ENCODE results near the gene FADS2.

FADS2 gene

DNA sequence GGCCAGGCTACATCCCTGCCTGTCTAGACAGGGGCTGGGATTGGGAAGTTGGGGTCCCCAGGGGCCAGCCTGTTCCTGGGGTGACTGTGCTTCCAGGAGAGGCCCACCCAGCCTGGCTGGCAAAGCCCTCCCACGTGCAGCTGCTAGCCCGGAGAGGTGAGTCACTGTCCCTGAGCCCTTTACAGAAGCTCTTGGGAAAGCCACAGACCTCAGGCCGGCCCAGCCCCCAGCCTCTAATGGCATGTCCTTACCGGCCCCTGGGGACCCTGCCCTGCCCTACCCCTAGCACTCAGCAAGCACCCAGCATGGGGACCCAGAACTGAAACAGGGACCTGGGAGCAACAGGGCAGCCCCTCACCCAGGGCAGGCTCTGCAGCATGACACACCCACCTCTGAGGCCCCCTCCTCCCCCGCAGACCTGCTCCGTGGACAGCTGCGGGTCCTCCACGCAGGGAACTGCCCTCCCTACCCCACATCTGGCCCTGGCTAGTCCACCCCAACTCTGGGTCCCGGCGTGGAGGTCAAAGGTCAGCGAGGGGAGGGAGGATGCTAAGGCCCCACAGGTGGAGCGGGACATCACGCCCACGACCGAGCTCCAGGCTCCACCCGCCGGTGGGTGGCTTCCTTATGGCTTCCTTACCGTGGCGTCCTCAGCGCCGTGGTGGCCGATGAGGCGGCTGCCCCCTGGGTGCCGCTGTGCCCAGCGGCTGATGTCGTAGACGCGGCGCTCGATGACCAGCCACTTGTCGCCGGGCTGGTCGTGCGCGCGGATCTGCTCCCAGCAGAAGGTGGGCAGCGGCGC lies 62.6 kb downstream of the FADS2 start:
- WGBS (ENCODE audit: insufficient coverage): 1% methylated on average over 31 of the region's 38 CpGs
- Histone ChIP-seq H3K9me3 (ENCODE audit: control extremely low read depth in 1 of 5, control insufficient read depth in 4 of 5, insufficient read depth in 2 of 5, low read depth in 1 of 5, low read length in 4 of 5) (peaks cover 0 to 2% (median 0%) of the 10 kb centered on the region in 5 experiments), H3K36me3 (ENCODE audit: control insufficient read depth in 4 of 4, insufficient read depth in 4 of 4, low read length in 3 of 4) (no peaks in the 10 kb centered on the region), H3K27ac (ENCODE audit: insufficient read depth in 1 of 2, low read depth in 1 of 2, low read length in 2 of 2, poor library complexity in 1 of 2, severe bottlenecking in 2 of 2) (peak overlapping the region in 1 of 2 experiments; percentile 49), H3K4me3 (ENCODE audit: control insufficient read depth in 1 of 7, extremely low read depth in 1 of 7, insufficient read depth in 4 of 7, low read depth in 2 of 7, low read length in 6 of 7) (peak overlapping the region; percentile 10 to 86 (median 73)), H3K27me3 (replicated peaks in 2 of 5; ENCODE audit: control insufficient read depth in 4 of 5, insufficient read depth in 5 of 5, low read length in 4 of 5) (peaks cover 0 to 2% (median 0%) of the 10 kb centered on the region in 5 experiments), H3K4me1 (ENCODE audit: control extremely low read depth in 1 of 4, control insufficient read depth in 4 of 4, insufficient read depth in 4 of 4, low read length in 3 of 4) (peaks cover 0 to 24% (median 19%) of the 10 kb centered on the region in 4 experiments)
- POLR2A ChIA-PET: interaction anchor here (1.1 to 1.9 kb wide), 2 partner anchors 73 to 77 kb away, joined by 4 to 5 read pairs; partner anchors contain the start of gene FTH1
- DNase-seq: peak; percentile 40 to 81 (median 74)
- CTCF ChIA-PET: interaction anchor here (1.0 to 28.6 kb wide), 3 partner anchors 15 to 95 kb away, joined by 3 to 344 read pairs (median 3); no protein-coding TSS in a partner anchor

- H3K27me3 ChIP-seq (replicated peaks in 2 of 5; ENCODE audit: control insufficient read depth in 4 of 5, insufficient read depth in 5 of 5, low read length in 4 of 5): peaks cover 0 to 2% (median 0%) of the 10 kb centered on the region in 5 experiments
- DNase-seq: peak; percentile 74 to 90 (median 86)
- H3K27ac ChIP-seq (ENCODE audit: insufficient read depth in 1 of 2, low read depth in 1 of 2, low read length in 2 of 2, poor library complexity in 1 of 2, severe bottlenecking in 2 of 2): peak within 1 kb of the TSS in 1 of 2 experiments; percentile 49
- peaks cover 0 to 24% (median 19%) of the 10 kb centered on the region in 4 experiments for H3K4me1 ChIP-seq (ENCODE audit: control extremely low read depth in 1 of 4, control insufficient read depth in 4 of 4, insufficient read depth in 4 of 4, low read length in 3 of 4)
- ChIA-PET POLR2A (interaction anchor here (1.1 to 1.9 kb wide), 2 partner anchors 72 to 76 kb away, joined by 4 to 5 read pairs; partner anchors contain the start of gene FTH1), CTCF (interaction anchor here (1.0 to 28.6 kb wide), 3 partner anchors 16 to 96 kb away, joined by 3 to 344 read pairs (median 4); no protein-coding TSS in a partner anchor)
- WGBS (ENCODE audit: insufficient coverage): under 1% methylated on average over 47 of the region's 96 CpGs
- no peaks in the 10 kb centered on the region for H3K36me3 ChIP-seq (ENCODE audit: control insufficient read depth in 4 of 4, insufficient read depth in 4 of 4, low read length in 3 of 4)
- H3K4me3 ChIP-seq (ENCODE audit: control insufficient read depth in 1 of 7, extremely low read depth in 1 of 7, insufficient read depth in 4 of 7, low read depth in 2 of 7, low read length in 6 of 7): peak within 1 kb of the TSS; percentile 10 to 86 (median 73)
- peaks cover 0 to 2% (median 0%) of the 10 kb centered on the region in 5 experiments for H3K9me3 ChIP-seq (ENCODE audit: control extremely low read depth in 1 of 5, control insufficient read depth in 4 of 5, insufficient read depth in 2 of 5, low read depth in 1 of 5, low read length in 4 of 5)
Measured at GRCh38 chr11:61891331-61892084, 63.4 kb downstream of the FADS2 start, which contains the start of gene FADS3. FADS3 (minus strand) TSS chr11:61891545; CDS start chr11:61891381, 164 bp downstream.

DNA sequence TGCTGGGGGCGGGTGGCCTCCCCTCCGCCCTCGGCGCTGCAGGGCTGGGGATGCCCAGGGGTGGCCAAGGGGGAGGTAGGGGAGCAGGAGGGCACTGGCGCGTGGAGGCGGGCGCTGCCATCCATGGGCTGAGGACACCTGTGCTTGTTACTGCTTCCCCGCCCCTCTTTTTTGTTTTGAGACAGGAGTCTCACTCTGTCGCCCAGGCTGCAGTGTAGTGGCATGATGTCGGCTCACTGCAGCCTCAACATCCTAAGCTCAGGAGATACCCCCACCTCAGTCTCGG lies 63.9 kb downstream of the FADS2 start:
- H3K36me3 ChIP-seq (ENCODE audit: control insufficient read depth in 4 of 4, insufficient read depth in 4 of 4, low read length in 3 of 4): no peaks in the 10 kb centered on the region
- 25% methylated on average over 8 of the region's 12 CpGs for WGBS (ENCODE audit: insufficient coverage)
- peaks cover 0 to 2% (median 0%) of the 10 kb centered on the region in 5 experiments for H3K27me3 ChIP-seq (replicated peaks in 2 of 5; ENCODE audit: control insufficient read depth in 4 of 5, insufficient read depth in 5 of 5, low read length in 4 of 5)
- no peaks in the 10 kb centered on the region for H3K9me3 ChIP-seq (ENCODE audit: control extremely low read depth in 1 of 5, control insufficient read depth in 4 of 5, insufficient read depth in 2 of 5, low read depth in 1 of 5, low read length in 4 of 5)
- DNase-seq: no peak
- peak overlapping the region; percentile 10 to 86 (median 69) for H3K4me3 ChIP-seq (ENCODE audit: control insufficient read depth in 1 of 7, extremely low read depth in 1 of 7, insufficient read depth in 4 of 7, low read depth in 2 of 7, low read length in 6 of 7)
- CTCF ChIA-PET: interaction anchor here (1.0 to 28.6 kb wide), 4 partner anchors 16 to 216 kb away, joined by 4 to 344 read pairs (median 7); no protein-coding TSS in a partner anchor
- POLR2A ChIA-PET: interaction anchor here (1.9 kb wide), 1 partner anchor 76 kb away, joined by 5 read pairs; the partner anchor contains the start of gene FTH1
- H3K4me1 ChIP-seq (ENCODE audit: control extremely low read depth in 1 of 4, control insufficient read depth in 4 of 4, insufficient read depth in 4 of 4, low read length in 3 of 4): peaks cover 0 to 24% (median 19%) of the 10 kb centered on the region in 4 experiments
- no peak overlapping the region for H3K27ac ChIP-seq (ENCODE audit: insufficient read depth in 1 of 2, low read depth in 1 of 2, low read length in 2 of 2, poor library complexity in 1 of 2, severe bottlenecking in 2 of 2)

DNA sequence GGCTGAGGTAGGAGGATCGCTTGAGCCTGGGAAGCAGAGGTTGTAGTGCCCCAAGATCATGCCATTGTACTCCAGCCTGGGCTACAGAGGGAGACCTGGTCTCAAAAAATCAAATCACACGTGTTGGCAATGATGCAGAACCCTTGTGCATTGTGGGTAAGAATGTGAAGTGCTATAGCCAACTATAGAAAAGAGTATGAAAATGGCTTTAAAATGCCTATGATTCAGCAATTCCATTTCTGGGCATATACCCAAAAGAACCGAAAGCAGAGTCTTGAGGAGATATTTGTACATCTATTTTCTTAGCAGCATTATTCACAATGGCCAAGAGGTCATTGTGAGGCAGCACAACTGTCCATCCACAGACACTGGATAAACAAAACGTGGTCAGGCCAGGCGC lies 65.9 kb downstream of the FADS2 start:
- Histone ChIP-seq H3K36me3 (ENCODE audit: control insufficient read depth in 4 of 4, insufficient read depth in 4 of 4, low read length in 3 of 4) (no peaks in the 10 kb centered on the region), H3K27ac (ENCODE audit: insufficient read depth in 1 of 2, low read depth in 1 of 2, low read length in 2 of 2, poor library complexity in 1 of 2, severe bottlenecking in 2 of 2) (no peak overlapping the region), H3K9me3 (ENCODE audit: control extremely low read depth in 1 of 5, control insufficient read depth in 4 of 5, insufficient read depth in 2 of 5, low read depth in 1 of 5, low read length in 4 of 5) (no peaks in the 10 kb centered on the region), H3K27me3 (replicated peaks in 2 of 5; ENCODE audit: control insufficient read depth in 4 of 5, insufficient read depth in 5 of 5, low read length in 4 of 5) (peaks cover 0 to 2% (median 0%) of the 10 kb centered on the region in 5 experiments), H3K4me1 (ENCODE audit: control extremely low read depth in 1 of 4, control insufficient read depth in 4 of 4, insufficient read depth in 4 of 4, low read length in 3 of 4) (peaks cover 0 to 24% (median 20%) of the 10 kb centered on the region in 4 experiments), H3K4me3 (ENCODE audit: control insufficient read depth in 1 of 7, extremely low read depth in 1 of 7, insufficient read depth in 4 of 7, low read depth in 2 of 7, low read length in 6 of 7) (no peak overlapping the region)
- POLR2A ChIA-PET: interaction anchor here (0.6 kb wide), 1 partner anchor 285 kb away, joined by 3 read pairs; no protein-coding TSS in a partner anchor
- peak; percentile 39 to 78 (median 75) for DNase-seq
- CTCF ChIA-PET: interaction anchor here (1.3 to 28.6 kb wide), 3 partner anchors 8 to 53 kb away, joined by 3 to 344 read pairs (median 6); no protein-coding TSS in a partner anchor
- 53% methylated on average over 5 of the region's 5 CpGs for WGBS (ENCODE audit: insufficient coverage)

GRCh38 chr11:61895046-61895717 lies 67.1 kb downstream of the FADS2 start:
- no peak overlapping the region for H3K4me3 ChIP-seq (ENCODE audit: control insufficient read depth in 1 of 7, extremely low read depth in 1 of 7, insufficient read depth in 4 of 7, low read depth in 2 of 7, low read length in 6 of 7)
- WGBS (ENCODE audit: insufficient coverage): 97% methylated on average over 7 of the region's 17 CpGs

DNA sequence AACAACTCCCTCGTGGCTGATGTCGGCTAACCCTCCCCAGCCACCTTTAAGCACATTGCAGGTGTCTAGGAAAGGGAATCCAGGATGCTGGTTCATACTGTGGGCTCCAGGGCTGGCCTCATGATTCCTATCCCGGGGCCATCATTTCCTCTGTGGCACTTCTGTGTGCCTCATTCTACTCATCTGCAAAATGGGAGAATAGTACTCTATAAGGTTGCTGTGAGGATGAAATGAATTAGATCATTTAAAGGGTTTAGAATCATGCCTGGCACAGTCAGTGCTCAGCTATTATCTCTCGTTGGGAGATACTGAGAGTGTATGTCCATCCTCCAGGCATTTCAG lies 67.6 kb downstream of the FADS2 start:
- no peak for DNase-seq
- Histone ChIP-seq H3K27ac (ENCODE audit: insufficient read depth in 1 of 2, low read depth in 1 of 2, low read length in 2 of 2, poor library complexity in 1 of 2, severe bottlenecking in 2 of 2) (no peak overlapping the region), H3K4me1 (ENCODE audit: control extremely low read depth in 1 of 4, control insufficient read depth in 4 of 4, insufficient read depth in 4 of 4, low read length in 3 of 4) (peaks cover 0 to 13% (median 11%) of the 10 kb centered on the region in 4 experiments), H3K36me3 (ENCODE audit: control insufficient read depth in 4 of 4, insufficient read depth in 4 of 4, low read length in 3 of 4) (no peaks in the 10 kb centered on the region), H3K27me3 (replicated peaks in 2 of 5; ENCODE audit: control insufficient read depth in 4 of 5, insufficient read depth in 5 of 5, low read length in 4 of 5) (peaks cover 0 to 2% (median 0%) of the 10 kb centered on the region in 5 experiments), H3K4me3 (ENCODE audit: control insufficient read depth in 1 of 7, extremely low read depth in 1 of 7, insufficient read depth in 4 of 7, low read depth in 2 of 7, low read length in 6 of 7) (no peak overlapping the region), H3K9me3 (ENCODE audit: control extremely low read depth in 1 of 5, control insufficient read depth in 4 of 5, insufficient read depth in 2 of 5, low read depth in 1 of 5, low read length in 4 of 5) (no peaks in the 10 kb centered on the region)
- POLR2A ChIA-PET: no interaction called here
- 80% methylated on average over 3 of the region's 4 CpGs for WGBS (ENCODE audit: insufficient coverage)
- CTCF ChIA-PET: interaction anchor here (1.3 to 28.6 kb wide), 8 partner anchors 20 to 211 kb away, joined by 3 to 380 read pairs (median 114); partner anchors contain the start of genes BEST1 and FTH1

More at GRCh38 chr11:61895046-61895717, 67.1 kb downstream of the FADS2 start:
- H3K27ac ChIP-seq (ENCODE audit: insufficient read depth in 1 of 2, low read depth in 1 of 2, low read length in 2 of 2, poor library complexity in 1 of 2, severe bottlenecking in 2 of 2): no peak overlapping the region
- ChIA-PET CTCF (interaction anchor here (1.4 to 28.6 kb wide), 7 partner anchors 19 to 211 kb away, joined by 3 to 380 read pairs (median 175); partner anchors contain the start of genes BEST1 and FTH1), POLR2A (no interaction called here)
- DNase-seq: no peak
- H3K36me3 ChIP-seq (ENCODE audit: control insufficient read depth in 4 of 4, insufficient read depth in 4 of 4, low read length in 3 of 4): no peaks in the 10 kb centered on the region
- peaks cover 0 to 2% (median 0%) of the 10 kb centered on the region in 5 experiments for H3K27me3 ChIP-seq (replicated peaks in 2 of 5; ENCODE audit: control insufficient read depth in 4 of 5, insufficient read depth in 5 of 5, low read length in 4 of 5)
- H3K9me3 ChIP-seq (ENCODE audit: control extremely low read depth in 1 of 5, control insufficient read depth in 4 of 5, insufficient read depth in 2 of 5, low read depth in 1 of 5, low read length in 4 of 5): no peaks in the 10 kb centered on the region
- H3K4me1 ChIP-seq (ENCODE audit: control extremely low read depth in 1 of 4, control insufficient read depth in 4 of 4, insufficient read depth in 4 of 4, low read length in 3 of 4): peaks cover 0 to 18% (median 16%) of the 10 kb centered on the region in 4 experiments
